IMR-90 (cell line): ENCODE data around the gene CUTA. TPM values are rescaled to one million over a fixed set of nuclear protein-coding genes. Genes with fewer than 3 reads are reported as not detected.

ENCODE experiments used
- ATAC-seq: fragments of 200-7000 bp; cut with Tn5 transposase; 2 replicates; pipeline ENCODE4 v1.9.1; 2020; ENCODE audit warnings: low read depth, mild to moderate bottlenecking, moderate library complexity
- BruUV-seq: library from RNA; stranded (reverse); fragments of 400-500 nt; replicated peaks from 2 replicates; lab custom pipeline; 2021; lab: Mats Ljungman, UMichigan
- CTCF ChIA-PET: fragments of 300-600 bp; formaldehyde crosslinking; extraction: SDS; loops from one replicate; lab custom pipeline; 2021; ENCODE audit warnings: antibody characterized with exemption; lab: Yijun Ruan, JAX
- POLR2A ChIA-PET: fragments of 300-600 bp; sonication (Branson Sonifier 250); formaldehyde crosslinking; loops from one replicate; lab custom pipeline; 2022; ENCODE audit warnings: antibody characterized with exemption; ENCODE audit not compliant: unreplicated experiment; lab: Charles Lee
- DNase-seq: peaks from one replicate; pipeline ENCODE4 v3.0.0; 2013
- H2AFZ ChIP-seq: replicated peaks from 2 replicates; pipeline ENCODE3; 2013; ENCODE audit warnings: low read length, mild to moderate bottlenecking; ENCODE audit not compliant: poor library complexity
- H2AK5ac ChIP-seq: 2 replicates; pipeline ENCODE4 v1.6.1; 2013; ENCODE audit warnings: low read depth, low read length, inconsistent platforms
- H2AK9ac ChIP-seq: replicated peaks from 2 replicates; pipeline ENCODE3; 2013; ENCODE audit warnings: mild to moderate bottlenecking, low read depth, low read length, moderate library complexity; ENCODE audit not compliant: poor library complexity
- H2BK120ac ChIP-seq: 2 replicates; pipeline ENCODE4 v1.6.1; 2013; ENCODE audit warnings: low read depth, low read length, inconsistent platforms
- H2BK15ac ChIP-seq: 3 replicates; pipeline ENCODE4 v1.6.1; 2013; ENCODE audit warnings: low read depth, low read length, inconsistent platforms
- H2BK20ac ChIP-seq: 2 replicates; pipeline ENCODE4 v1.6.1; 2013; ENCODE audit warnings: low read depth, mild to moderate bottlenecking, inconsistent platforms, low read length, moderate library complexity
- H2BK5ac ChIP-seq: 2 replicates; pipeline ENCODE4 v1.6.1; 2013; ENCODE audit warnings: mild to moderate bottlenecking, low read depth, low read length, inconsistent platforms; ENCODE audit not compliant: poor library complexity, severe bottlenecking
- H3K14ac ChIP-seq: replicated peaks from 2 replicates; pipeline ENCODE4 v1.6.1; 2013; ENCODE audit warnings: low read depth, low read length, inconsistent platforms
- H3K18ac ChIP-seq: 2 replicates; pipeline ENCODE4 v1.6.1; 2013; ENCODE audit warnings: low read depth, low read length, control low read depth
- H3K23ac ChIP-seq: 2 replicates; pipeline ENCODE4 v1.6.1; 2013; ENCODE audit warnings: low read depth, low read length, inconsistent platforms
- H3K27ac ChIP-seq: 2 replicates; pipeline ENCODE4 v1.5.1; 2013; ENCODE audit warnings: mild to moderate bottlenecking, control low read depth, low read length; ENCODE audit not compliant: insufficient read depth
- H3K27me3 ChIP-seq: 2 replicates; pipeline ENCODE4 v1.6.1; 2013; ENCODE audit warnings: low read length; ENCODE audit not compliant: control insufficient read depth, insufficient read depth
- H3K36me3 ChIP-seq: 2 replicates; pipeline ENCODE4 v1.6.1; 2013; ENCODE audit warnings: low read length, mixed read lengths; ENCODE audit not compliant: control insufficient read depth, insufficient read depth
- H3K4ac ChIP-seq: 2 replicates; pipeline ENCODE4 v1.6.1; 2013; ENCODE audit warnings: low read depth, low read length, inconsistent platforms
- H3K4me1 ChIP-seq: 2 replicates; pipeline ENCODE4 v1.6.1; 2013; ENCODE audit warnings: low read length, mixed read lengths; ENCODE audit not compliant: control insufficient read depth, insufficient read depth
- H3K4me2 ChIP-seq: 2 replicates; pipeline ENCODE4 v1.6.1; 2013; ENCODE audit warnings: low read depth, mild to moderate bottlenecking, control low read depth, low read length, moderate library complexity
- H3K4me3 ChIP-seq: 2 replicates; pipeline ENCODE4 v1.5.1; 2013; ENCODE audit warnings: low read depth, mild to moderate bottlenecking, control low read depth, low read length, moderate library complexity; ENCODE audit not compliant: insufficient read depth
- H3K56ac ChIP-seq: 2 replicates; pipeline ENCODE4 v1.6.1; 2013; ENCODE audit warnings: low read length, inconsistent platforms; ENCODE audit not compliant: insufficient read depth; ENCODE audit errors: extremely low read depth
- H3K79me1 ChIP-seq, 2 experiments: 2 replicates each; pipeline ENCODE4 v1.6.1; 2013; ENCODE audit warnings: low read length in 2 of 2, inconsistent platforms in 1 of 2, low read depth in 1 of 2
- H3K9ac ChIP-seq: 2 replicates; pipeline ENCODE4 v1.6.1; 2013; ENCODE audit warnings: low read depth, low read length, control low read depth
- H3K9me1 ChIP-seq: 2 replicates; pipeline ENCODE4 v1.6.1; 2013; ENCODE audit warnings: low read length, inconsistent platforms; ENCODE audit not compliant: insufficient read depth
- H3K9me3 ChIP-seq: 2 replicates; pipeline ENCODE4 v1.6.1; 2013; ENCODE audit warnings: low read length; ENCODE audit not compliant: control insufficient read depth, insufficient read depth
- H4K20me1 ChIP-seq: 2 replicates; pipeline ENCODE4 v1.6.1; 2013; ENCODE audit warnings: low read length, inconsistent platforms; ENCODE audit not compliant: insufficient read depth
- H4K5ac ChIP-seq: 2 replicates; pipeline ENCODE4 v1.6.1; 2013; ENCODE audit warnings: mild to moderate bottlenecking, low read depth, low read length, control low read depth
- H4K8ac ChIP-seq, 2 experiments: 2 replicates each; pipeline ENCODE4 v1.6.1; 2013; ENCODE audit warnings: low read depth in 2 of 2, low read length in 2 of 2, control low read depth in 1 of 2, inconsistent platforms in 1 of 2
- H4K91ac ChIP-seq: 2 replicates; pipeline ENCODE4 v1.6.1; 2013; ENCODE audit warnings: low read depth, low read length, inconsistent platforms; ENCODE audit not compliant: insufficient read depth
- BHLHE40 ChIP-seq: fragments of 150-350 bp; IDR thresholded peaks from 2 replicates; pipeline ENCODE4 v1.6.1; 2016; ENCODE audit warnings: mild to moderate bottlenecking, low read depth, low read length
- CEBPB ChIP-seq: IDR thresholded peaks from 2 replicates; pipeline ENCODE4 v1.6.1; 2012; ENCODE audit warnings: low read depth, low read length, improper control_type of control experiment
- MAZ ChIP-seq: IDR thresholded peaks from 2 replicates; pipeline ENCODE4 v1.6.1; 2012; ENCODE audit warnings: low read depth, mild to moderate bottlenecking, low read length, improper control_type of control experiment, moderate library complexity, borderline replicate concordance
- MXI1 ChIP-seq: IDR thresholded peaks from 2 replicates; pipeline ENCODE4 v1.6.1; 2012; ENCODE audit warnings: low read depth, mild to moderate bottlenecking, low read length, moderate library complexity, borderline replicate concordance
- NFE2L2 ChIP-seq: fragments of 150-350 bp; IDR thresholded peaks from 2 replicates; pipeline ENCODE4 v1.6.1; 2016; ENCODE audit warnings: low read depth, mild to moderate bottlenecking, low read length
- RAD21 ChIP-seq: IDR thresholded peaks from 2 replicates; pipeline ENCODE4 v1.6.1; 2012; ENCODE audit warnings: low read length, improper control_type of control experiment
- RCOR1 ChIP-seq: IDR thresholded peaks from 2 replicates; pipeline ENCODE4 v1.6.1; 2012; ENCODE audit warnings: mild to moderate bottlenecking, low read length, improper control_type of control experiment; ENCODE audit not compliant: insufficient replicate concordance
- RFX5 ChIP-seq: IDR thresholded peaks from 2 replicates; pipeline ENCODE4 v1.8.0; 2012; ENCODE audit warnings: low read depth, mild to moderate bottlenecking, low read length, moderate library complexity
- SMC3 ChIP-seq: fragments of 150-350 bp; IDR thresholded peaks from 2 replicates; pipeline ENCODE4 v1.6.1; 2016; ENCODE audit warnings: low read depth, mild to moderate bottlenecking, antibody characterized with exemption, low read length, moderate library complexity
- WGBS, 2 experiments: methylation state at CpG; one replicate each; pipeline versions ENCODE4 v1.1.5 to v1.1.7; 2013; ENCODE audit warnings: missing lambda C conversion rate in 2 of 2; ENCODE audit not compliant: insufficient read length in 1 of 2; ENCODE audit errors: extremely low coverage in 2 of 2; 5-methylcytosine and 5-hydroxymethylcytosine counted together
- dilution Hi-C: fragments of 300-500 bp; cut with HindIII; formaldehyde crosslinking; loops from one replicate; pipeline ENCODE4 v1.14.3; 2018; ENCODE audit warnings: low sequenced_read_pairs; ENCODE audit not compliant: unreplicated experiment
- in situ Hi-C: fragments of 300-500 bp; cut with MboI; formaldehyde crosslinking; loops from 3 replicates; pipeline ENCODE4 v1.14.3; 2019; ENCODE audit warnings: low sequenced_read_pairs, inconsistent platforms, mixed read lengths
- intact Hi-C: fragments of 100-400 bp; cut with micrococcal nuclease; formaldehyde crosslinking; loops from 2 replicates; pipeline ENCODE4 v1.10.0; 2022
- polyA plus RNA-seq, 3 experiments: library from polyadenylated mRNA; depleted of rRNA; stranded (reverse); fragments of >200 nt; gene quantifications; 2 replicates each; pipeline ENCODE4 v1.2.3, GENCODE V29; 2012; ENCODE audit warnings: low replicate concordance in 1 of 3
- total RNA-seq: library from RNA; depleted of rRNA; stranded (reverse); fragments of >200 nt; gene quantifications from 2 replicates; pipeline ENCODE4 v1.2.3, GENCODE V29; 2012
- TF ChIP-seq, protein P1 (sequence below): fragments of 150-350 bp; IDR thresholded peaks from 2 replicates; pipeline ENCODE4 v1.6.1; 2017; ENCODE audit warnings: mild to moderate bottlenecking, antibody characterized with exemption, low read length, low read depth
- TF ChIP-seq, protein P2 (sequence below): conservative IDR thresholded peaks from 2 replicates; pipeline ENCODE4 v1.5.1; 2012; ENCODE audit warnings: mild to moderate bottlenecking, low read depth, low read length, improper control_type of control experiment

The CUTA gene
- total and polyA plus RNA-seq, 2 of the 4 experiments (the other 2 are of a cell fraction), result 136 to 427 TPM

- intact Hi-C loops, result no loop called here
- Histone ChIP-seq H2BK120ac (no peak overlapping the region), H2AK9ac (no peak overlapping the region), H4K91ac (no peak overlapping the region), H3K9me1 (peaks cover 21% of the 10 kb centered on the region), H3K23ac (0 out of 2 replicates have a peak overlapping the region, but pooled peaks have one; percentile 16), H2AK5ac (no peak overlapping the region), H2BK5ac (no peak overlapping the region), H3K9ac (no peak overlapping the region), H3K4me2 (peak overlapping the region; percentile 42), H3K27ac (no peak overlapping the region), H3K79me1 (peaks cover 29 to 91% of the 10 kb centered on the region in 2 experiments), H3K4me3 (no peak overlapping the region), H3K4ac (no peak overlapping the region), H3K56ac (no peak overlapping the region), H2BK15ac (no peak overlapping the region), H2BK20ac (no peak overlapping the region), H4K5ac (no peak overlapping the region), H3K9me3 (no peaks in the 10 kb centered on the region), H2AFZ (no peak overlapping the region), H3K14ac (peak overlapping the region; percentile 51; the same call in 1 of the 2 replicates), H3K36me3 (peaks cover 20% of the 10 kb centered on the region), H4K20me1 (peaks cover 10% of the 10 kb centered on the region), H3K27me3 (no peaks in the 10 kb centered on the region), H3K4me1 (peaks cover 27% of the 10 kb centered on the region), H3K18ac (no peak overlapping the region), H4K8ac (0 out of 4 replicates have a peak overlapping the region, but pooled peaks of 1 of the 2 experiments have one; percentile 81)
- ChIA-PET CTCF (no interaction called here), POLR2A (no interaction called here)
- TF ChIP-seq MXI1 (no peak), NFE2L2 (no peak), RCOR1 (no peak), RFX5 (no peak), MAZ (no peak), BHLHE40 (no peak), RAD21 (no peak), SMC3 (no peak), CEBPB (no peak)
- TF ChIP-seq, protein P1, sequence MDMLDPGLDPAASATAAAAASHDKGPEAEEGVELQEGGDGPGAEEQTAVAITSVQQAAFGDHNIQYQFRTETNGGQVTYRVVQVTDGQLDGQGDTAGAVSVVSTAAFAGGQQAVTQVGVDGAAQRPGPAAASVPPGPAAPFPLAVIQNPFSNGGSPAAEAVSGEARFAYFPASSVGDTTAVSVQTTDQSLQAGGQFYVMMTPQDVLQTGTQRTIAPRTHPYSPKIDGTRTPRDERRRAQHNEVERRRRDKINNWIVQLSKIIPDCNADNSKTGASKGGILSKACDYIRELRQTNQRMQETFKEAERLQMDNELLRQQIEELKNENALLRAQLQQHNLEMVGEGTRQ, result no peak
- TF ChIP-seq, protein P2, sequence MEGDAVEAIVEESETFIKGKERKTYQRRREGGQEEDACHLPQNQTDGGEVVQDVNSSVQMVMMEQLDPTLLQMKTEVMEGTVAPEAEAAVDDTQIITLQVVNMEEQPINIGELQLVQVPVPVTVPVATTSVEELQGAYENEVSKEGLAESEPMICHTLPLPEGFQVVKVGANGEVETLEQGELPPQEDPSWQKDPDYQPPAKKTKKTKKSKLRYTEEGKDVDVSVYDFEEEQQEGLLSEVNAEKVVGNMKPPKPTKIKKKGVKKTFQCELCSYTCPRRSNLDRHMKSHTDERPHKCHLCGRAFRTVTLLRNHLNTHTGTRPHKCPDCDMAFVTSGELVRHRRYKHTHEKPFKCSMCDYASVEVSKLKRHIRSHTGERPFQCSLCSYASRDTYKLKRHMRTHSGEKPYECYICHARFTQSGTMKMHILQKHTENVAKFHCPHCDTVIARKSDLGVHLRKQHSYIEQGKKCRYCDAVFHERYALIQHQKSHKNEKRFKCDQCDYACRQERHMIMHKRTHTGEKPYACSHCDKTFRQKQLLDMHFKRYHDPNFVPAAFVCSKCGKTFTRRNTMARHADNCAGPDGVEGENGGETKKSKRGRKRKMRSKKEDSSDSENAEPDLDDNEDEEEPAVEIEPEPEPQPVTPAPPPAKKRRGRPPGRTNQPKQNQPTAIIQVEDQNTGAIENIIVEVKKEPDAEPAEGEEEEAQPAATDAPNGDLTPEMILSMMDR, result no peak
- in situ Hi-C loops, result no loop called here
- WGBS, 2 experiments, result 80% methylated on average over 2 of the region's 2 CpGs; no CpG with 5 or more reads in 1 of the 2 experiments
- BruUV-seq, result no TSS peak
- DNase-seq (no peak), ATAC-seq (no peak)
- dilution Hi-C loops, result no loop called here
These were observed 3.4 kb upstream of the CUTA start for GRCh38 chr6:33421344-33421643.
